NCI-H1417 (cell line): ENCODE results near the gene FBN2.
"Not testable (repeated sequence)": the region's sequence is repeated elsewhere in the genome, so short reads cannot be mapped to it uniquely, and the experiment has no call there.

ENCODE experiments used
- DNase-seq, 3 experiments: peaks; one replicate each; lab custom pipeline; 2025; lab: John Stamatoyannopoulos, UW

Gene FBN2

DNA sequence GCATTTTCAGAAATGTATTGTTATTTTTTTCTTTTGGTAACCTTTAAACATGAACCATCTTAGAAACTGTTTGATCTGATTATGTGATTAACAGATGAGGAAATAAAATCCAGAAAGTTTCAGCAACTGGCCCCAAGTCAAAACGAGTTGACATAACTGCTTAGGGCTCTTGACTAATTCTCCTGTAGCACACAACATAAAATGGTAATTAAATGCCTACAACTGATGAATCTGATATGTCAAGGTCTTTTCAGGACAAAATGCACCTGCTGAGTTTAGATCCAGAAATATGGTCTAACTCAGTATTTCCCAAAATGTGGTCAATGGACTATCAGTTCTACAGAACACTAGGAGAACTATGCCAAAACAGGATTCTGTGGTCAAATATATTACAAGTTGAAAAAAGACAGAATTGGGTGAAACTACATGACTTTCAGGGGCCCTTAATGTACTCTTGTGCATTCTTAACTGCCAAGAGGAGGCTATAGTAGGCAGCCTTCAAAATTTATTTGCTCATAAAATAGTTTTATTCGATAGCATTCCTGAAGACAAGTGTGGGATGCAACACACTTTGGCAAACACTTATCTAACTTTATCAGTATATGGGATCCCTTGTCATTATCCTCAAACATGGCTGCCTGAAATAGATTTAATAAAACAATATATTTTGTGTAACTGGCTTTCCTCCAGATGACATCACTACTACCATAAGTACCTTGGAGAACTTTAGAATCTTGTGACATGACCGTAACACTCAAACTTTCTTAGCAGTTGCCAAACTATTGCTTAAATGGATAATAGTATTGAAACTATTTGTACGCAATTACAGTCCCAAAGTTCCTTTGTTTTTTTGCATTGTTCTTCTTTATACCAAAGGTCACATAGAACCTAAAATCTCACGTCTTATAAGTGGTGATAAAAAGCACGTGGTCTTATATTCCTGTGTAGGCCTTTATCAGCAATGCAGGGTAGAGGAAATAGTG, 59.4 kb downstream of the FBN2 start:
- no peak for DNase-seq

- no peak for DNase-seq
These were observed 60.1 kb downstream of the FBN2 start for GRCh38 chr5:128477944-128478343.

DNA sequence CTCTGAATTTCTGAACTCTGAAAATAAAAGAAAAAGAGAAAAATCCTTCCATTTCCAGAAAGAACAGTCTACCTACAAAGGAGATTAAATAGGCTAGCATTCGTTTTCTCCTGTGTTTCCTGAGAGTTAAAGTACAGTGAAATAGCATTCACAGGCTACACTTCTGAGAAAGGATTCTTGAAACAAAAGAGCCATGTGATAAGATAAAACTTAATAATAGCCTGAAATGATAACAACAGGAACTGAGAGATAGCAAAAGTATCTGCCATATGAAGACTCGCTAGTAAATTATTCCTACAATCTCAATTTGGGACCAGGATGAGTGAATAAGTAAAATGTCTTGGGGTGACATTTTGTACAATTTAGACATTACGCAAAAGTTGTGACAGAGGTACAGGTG, 62.4 kb downstream of the FBN2 start:
- no peak for DNase-seq

- DNase-seq: no peak
These were observed 65.1 kb downstream of the FBN2 start for GRCh38 chr5:128472919-128473318.

DNA sequence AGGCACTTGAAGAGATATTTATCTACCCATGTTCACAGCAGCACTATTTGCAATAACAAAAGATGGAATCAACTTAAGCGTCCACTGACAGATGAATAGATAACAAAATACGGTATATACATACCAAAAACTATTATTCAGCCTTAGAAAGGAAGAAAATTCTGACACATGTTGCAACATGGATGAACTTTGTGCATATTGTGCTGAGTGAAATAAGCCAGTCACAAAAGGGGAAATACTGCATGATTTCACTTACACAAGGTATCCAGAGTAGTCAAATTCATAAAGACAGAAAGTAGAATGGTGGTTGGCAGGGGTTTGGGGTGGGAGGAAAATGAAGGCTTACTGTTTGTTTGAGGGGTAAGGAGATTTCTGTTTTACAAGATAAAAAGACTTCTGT, 66.0 kb downstream of the FBN2 start:
- no peak for DNase-seq

DNA sequence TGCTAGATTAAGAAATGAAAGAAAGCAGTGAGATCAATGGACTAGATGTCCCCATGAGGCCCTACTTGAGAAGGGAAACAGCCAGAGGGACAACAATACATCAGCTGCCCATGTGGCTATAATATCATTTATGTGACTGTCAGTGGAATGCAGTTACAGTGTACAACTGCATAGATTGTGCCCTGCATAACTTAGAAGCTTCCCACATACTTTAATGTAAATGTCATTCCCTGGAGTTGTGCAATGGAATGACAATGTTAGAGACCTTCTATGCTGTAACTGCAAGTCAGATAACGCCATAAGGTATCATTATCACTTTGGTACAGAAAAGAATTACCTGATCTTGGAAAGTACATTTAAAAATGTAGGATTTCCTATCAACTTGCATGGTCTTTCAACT, 67.4 kb downstream of the FBN2 start:
- no peak for DNase-seq

GRCh38 chr5:128469912-128470311, 68.1 kb downstream of the FBN2 start:
- no peak for DNase-seq

DNA sequence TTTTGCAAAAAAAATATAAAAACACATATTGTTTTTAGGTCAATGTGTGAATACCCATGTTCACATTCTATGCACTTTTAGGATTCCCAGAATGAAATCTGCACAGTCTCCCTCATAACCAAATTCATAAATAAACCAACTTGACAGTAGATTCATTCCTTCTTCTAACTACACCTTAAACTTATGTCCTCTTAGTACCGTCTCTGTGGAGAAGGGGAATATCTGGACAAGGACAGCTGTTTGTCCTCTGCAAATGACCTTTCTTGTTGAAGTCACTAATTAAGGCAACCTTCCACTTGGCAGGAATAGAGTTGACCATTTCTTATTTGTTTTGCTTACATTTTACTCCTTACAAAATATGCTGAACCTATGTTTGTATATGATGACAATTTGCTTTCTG, 71.1 kb downstream of the FBN2 start:
- DNase-seq: no peak

GRCh38 chr5:128466554-128466953, 71.5 kb downstream of the FBN2 start:
- DNase-seq: no peak

DNA sequence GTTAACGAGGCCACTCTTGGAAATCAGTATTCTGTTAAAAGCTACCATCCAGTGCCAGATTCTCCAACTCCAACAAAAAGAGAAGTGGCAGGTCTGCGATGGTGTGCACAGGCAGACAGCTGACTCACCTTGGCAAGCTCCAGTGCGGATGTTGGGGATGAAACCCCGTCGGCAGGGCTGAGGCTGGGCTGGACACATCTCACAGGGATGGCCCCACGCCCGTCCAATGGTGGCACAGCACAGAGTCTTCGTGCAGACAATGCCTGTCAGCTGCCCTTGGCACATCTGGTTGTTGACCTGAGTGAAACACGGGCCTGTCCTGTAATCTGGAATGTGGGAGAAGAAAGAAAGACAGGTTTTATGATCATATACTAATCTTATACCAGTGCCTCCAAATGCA, 73.4 kb downstream of the FBN2 start:
- DNase-seq: no peak

- DNase-seq: no peak
These were observed 75.7 kb downstream of the FBN2 start for GRCh38 chr5:128462330-128462729.

DNA sequence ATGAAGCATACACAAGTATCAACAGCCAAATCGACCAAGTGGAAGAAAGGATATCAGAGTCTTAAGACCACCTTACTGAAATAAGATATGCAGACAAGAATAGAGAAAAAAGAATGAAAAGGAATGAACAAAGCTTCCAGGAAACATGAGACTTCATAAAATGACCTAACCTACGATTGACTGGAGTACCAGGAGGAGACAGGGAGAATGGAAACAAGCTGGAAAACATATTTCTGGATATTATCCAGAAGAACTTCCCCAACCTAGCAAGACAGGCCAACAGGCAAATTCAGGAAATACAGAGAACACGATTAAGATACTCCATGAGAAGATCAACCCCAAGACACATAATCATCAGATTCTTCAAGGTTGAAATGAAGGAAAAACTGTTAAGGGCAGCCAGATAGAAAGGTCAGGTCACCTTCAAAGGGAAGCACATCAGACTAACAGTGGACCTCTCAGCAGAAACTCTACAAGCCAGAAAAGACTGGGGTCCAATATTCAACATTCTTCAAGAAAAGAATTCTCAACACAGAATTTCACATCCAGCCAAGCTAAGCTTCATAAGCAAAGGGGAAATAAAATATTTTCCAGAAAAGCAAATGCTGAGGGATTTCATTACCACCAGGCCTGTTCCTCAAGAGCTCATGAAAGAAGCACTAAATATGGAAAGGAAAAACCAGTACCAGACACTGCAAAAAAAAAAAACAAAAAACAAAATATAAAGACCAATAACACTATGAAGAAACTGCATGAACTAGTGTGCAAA, 80.7 kb downstream of the FBN2 start:
- not testable (repeated sequence) for DNase-seq

GRCh38 chr5:128455841-128456361, 82.1 kb downstream of the FBN2 start:
- DNase-seq: no peak

DNA sequence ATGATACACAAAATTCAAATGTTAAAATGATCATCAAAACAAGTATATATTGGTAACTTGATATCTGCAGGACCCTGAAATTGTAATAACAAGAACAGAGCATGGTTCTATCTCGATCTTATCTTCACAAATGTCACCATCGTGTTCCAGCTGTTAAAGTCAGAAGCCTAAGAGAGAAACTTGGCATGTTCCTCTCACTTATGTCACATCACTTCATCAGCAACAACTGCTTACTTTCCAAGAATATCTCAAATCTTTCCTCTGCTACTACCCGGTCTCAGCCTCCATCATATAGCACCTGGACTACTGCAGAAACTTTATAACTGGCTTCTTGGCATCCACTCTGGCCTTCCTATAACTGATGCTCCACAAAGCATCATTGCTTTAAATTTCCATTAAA, 84.9 kb downstream of the FBN2 start:
- DNase-seq: no peak

- not testable (repeated sequence) for DNase-seq
These were observed 90.8 kb downstream of the FBN2 start for GRCh38 chr5:128447224-128447623.

DNA sequence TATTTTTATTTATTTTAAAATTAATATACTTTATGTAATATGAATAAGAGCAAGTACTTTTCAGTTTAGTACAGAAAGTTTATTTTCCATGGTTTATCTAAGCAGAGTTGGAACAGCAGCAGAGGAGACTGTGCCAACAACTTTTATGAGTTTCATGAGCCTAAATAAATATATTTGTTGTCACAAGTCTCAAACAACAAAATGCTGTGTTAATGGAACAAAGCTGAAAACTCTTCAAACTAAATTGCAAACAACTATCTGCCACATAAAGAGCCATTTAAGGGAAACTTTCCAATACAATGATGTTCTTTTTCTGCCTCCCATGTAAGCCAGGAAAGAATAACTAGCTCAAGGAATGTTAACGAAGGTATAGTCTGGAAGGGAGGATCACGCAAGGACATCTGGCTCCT, 96.1 kb downstream of the FBN2 start:
- DNase-seq: no peak

GRCh38 chr5:128441165-128441564, 96.9 kb downstream of the FBN2 start:
- DNase-seq: no peak

DNA sequence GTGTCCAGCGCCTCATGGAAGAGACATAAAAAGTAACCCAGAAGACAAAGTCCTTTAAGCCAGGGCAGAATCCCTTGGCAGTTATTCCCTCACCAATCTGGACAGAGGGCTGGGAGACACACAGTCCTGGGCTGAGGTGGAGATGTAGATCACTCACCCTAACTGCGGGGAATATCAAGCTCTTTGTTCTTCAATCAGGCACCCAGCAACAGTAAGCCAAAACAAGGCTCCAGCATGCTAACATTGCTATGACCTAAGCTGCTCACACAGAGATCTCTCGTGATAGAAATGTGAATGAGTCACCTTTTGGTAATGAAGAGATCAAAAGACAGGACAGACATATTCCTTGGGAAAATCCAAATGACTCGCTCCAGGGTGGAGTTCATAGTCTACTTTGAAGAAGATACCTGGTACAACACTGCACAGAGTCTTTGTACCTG, 101.3 kb downstream of the FBN2 start:
- DNase-seq: no peak

DNA sequence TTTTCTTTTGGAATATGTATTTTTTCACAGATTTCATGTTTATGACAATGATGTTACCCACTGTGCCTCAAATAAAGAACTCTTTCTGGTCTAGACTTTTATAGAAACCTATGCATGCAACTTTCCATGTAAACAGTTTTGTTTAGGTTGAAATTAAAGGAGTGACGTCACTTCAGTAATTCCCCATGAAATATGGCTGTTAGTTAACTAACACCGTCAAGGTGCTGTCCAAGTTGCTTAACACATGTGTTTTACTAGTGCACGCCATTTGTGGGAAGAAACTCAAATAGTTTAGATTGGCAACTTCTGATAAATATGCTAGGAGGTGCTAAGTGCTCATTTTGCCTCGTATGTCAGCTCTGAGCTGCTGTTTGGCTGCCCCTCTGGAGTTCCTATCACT, 102.2 kb downstream of the FBN2 start:
- DNase-seq: no peak

GRCh38 chr5:128434993-128435392, 103.1 kb downstream of the FBN2 start:
- DNase-seq: no peak

DNA sequence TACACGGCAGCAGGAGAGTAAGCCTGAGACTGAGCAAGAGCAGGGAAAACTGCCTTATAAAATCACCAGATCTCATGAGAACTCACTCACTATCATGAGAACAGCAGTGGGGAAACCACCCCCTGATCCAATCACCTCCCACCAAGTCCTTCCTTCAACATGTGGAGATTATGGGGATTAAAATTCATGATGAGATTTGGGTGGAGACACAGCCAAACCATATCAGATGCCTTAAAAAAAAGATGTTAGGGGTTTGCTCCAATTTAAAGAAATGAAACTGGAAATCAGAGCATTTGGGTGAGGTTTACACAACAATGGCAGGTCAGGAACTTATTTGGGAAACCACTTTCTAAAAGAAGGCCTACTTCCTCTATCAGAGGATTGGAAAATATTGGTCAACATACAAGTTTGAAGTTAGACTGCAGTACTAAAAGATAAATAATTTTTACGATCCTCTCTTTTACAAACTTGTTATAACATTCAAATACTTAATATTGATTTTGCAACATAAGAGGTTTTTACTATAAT, 105.1 kb downstream of the FBN2 start:
- DNase-seq: no peak

- no peak for DNase-seq
These were observed 110.1 kb downstream of the FBN2 start for GRCh38 chr5:128427921-128428320.
